Renal pelvis (tissue), 4 donors: ENCODE results near the gene PAF1. TPM values are rescaled to one million over a fixed set of nuclear protein-coding genes. Genes with fewer than 3 reads are reported as not detected.

Experiments used
- DNase-seq: peaks from one replicate; pipeline ENCODE4 v3.0.0-alpha.2; 2013
- polyA plus RNA-seq, 3 donors: library from polyadenylated mRNA; unstranded; fragments of 120-200 nt; gene quantifications; one replicate each; pipeline ENCODE4 v1.2.1, GENCODE V29; 2013; ENCODE audit not compliant: insufficient read length in 3 of 3

PAF1 gene
- polyA plus RNA-seq, 3 donors: 63.3 to 79.3 (median 77.1) TPM

DNA sequence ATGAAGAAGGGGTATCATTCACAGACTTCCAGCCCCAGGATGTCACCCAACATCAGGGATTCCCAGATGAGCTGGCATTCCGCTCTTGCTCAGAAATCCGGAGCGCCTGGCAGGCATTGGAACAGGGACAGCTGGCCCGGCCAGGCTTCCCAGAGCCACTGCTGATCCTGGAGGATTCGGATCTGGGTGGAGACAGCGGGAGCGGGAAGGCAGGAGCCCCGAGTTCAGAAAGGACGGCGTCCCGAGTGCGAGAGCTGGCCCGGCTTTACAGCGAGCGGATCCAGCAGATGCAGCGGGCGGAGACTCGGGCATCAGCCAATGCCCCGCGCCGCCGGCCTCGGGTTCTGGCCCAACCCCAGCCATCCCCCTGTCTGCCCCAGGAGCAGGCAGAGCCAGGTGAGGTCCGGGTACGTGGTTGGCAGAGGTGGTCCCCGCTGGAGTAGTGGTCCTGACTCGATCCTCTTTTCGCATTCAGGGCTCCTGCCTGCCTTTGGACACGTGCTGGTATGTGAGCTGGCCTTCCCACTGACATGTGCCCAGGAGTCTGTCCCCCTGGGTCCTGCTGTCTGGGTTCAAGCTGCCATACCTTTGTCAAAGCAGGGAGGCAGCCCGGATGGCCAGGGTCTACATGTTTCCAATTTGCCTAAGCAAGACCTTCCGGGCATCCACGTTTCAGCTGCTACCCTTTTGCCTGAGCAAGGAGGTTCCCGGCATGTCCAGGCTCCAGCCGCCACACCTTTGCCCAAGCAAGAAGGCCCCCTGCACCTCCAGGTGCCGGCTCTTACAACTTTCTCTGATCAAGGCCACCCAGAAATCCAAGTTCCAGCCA is 32.6 kb upstream of the PAF1 start:
- no peak for DNase-seq

DNA sequence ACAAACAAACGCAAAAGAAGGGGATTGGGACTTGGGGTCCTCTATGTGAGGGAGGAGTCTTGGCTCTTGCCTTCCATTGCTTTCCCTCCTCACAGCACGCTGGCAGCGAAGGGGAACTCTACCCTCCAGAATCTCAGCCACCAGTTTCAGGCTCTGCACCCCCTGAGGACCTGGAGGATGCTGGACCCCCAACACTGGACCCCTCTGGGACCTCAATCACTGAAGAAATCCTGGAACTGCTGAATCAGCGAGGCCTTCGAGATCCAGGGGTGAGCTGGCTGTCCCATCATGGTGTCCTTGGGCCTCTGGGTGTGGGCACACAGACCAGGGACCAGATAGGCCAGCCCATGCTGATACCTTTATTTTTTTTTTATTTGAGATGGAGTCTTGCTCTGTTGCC is 31.1 kb upstream of the PAF1 start:
- no peak for DNase-seq

DNA sequence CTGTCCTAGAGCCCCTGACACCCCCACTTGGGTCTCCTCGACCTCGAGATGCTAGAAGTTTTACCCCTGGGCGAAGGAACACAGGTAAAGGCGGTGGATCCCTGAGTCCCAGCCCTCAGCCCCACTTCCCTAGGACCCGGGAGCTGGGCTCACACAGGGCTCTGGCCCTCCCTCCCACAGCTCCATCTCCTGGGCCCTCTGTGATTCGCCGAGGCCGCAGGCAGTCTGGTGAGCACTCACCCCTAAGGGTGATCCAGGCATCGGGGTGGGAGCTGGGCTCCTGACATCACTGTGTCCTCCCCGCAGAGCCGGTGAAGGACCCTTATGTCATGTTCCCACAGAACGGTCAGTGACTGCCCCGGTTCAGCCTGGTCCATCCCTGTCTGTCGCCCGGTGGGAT is 29.9 kb upstream of the PAF1 start:
- DNase-seq: no peak

DNA sequence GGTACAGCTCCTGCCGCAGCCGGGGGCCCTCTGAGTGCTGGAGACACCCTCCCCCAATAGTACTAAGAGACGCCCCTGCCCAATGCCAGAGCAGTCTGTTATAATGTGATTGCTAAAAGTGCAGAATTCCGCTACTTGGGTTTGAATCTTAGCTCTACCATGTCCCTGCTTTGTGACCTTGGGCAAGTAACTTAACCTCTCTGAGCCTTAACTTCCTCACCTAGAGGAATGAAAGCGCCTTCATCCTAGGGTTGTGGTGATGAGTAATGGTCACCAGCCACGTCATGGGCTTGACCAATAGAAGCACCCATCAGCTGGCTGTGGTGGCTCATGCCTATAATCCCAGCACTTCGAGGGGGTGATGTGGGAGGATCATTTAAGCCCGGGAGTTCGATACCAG is 28.1 kb upstream of the PAF1 start:
- DNase-seq: no peak

- DNase-seq: no peak
Measured at GRCh38 chr19:39417463-39418181, 26.7 kb upstream of the PAF1 start.

- DNase-seq: no peak
Measured at GRCh38 chr19:39416152-39417120, 25.5 kb upstream of the PAF1 start.

GRCh38 chr19:39415111-39416046 is 24.5 kb upstream of the PAF1 start:
- no peak for DNase-seq

- DNase-seq: no peak
Measured at GRCh38 chr19:39413911-39414608, 23.2 kb upstream of the PAF1 start.

- peak; percentile 83 for DNase-seq
Measured at GRCh38 chr19:39413272-39413910, 22.5 kb upstream of the PAF1 start.

DNA sequence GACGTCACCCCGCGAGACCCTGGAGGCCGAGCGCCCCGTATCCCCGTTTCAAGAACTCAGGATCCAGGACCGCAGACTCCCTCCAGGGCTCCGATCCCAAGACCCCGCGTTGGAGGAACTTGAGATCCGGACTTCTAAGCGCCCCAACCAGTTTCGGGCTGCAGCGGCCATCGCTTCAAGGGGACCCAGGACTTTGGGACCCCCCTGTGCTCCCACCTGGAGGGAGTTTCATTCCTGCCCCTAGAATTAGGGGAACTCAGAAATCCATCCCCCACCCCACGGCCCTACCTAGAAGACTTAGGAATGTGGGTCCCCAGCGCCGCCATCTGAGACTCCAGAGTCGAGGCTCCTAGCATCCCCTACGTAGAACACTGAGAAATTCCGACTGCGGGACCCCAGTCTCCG is 22.0 kb upstream of the PAF1 start:
- DNase-seq: no peak

DNA sequence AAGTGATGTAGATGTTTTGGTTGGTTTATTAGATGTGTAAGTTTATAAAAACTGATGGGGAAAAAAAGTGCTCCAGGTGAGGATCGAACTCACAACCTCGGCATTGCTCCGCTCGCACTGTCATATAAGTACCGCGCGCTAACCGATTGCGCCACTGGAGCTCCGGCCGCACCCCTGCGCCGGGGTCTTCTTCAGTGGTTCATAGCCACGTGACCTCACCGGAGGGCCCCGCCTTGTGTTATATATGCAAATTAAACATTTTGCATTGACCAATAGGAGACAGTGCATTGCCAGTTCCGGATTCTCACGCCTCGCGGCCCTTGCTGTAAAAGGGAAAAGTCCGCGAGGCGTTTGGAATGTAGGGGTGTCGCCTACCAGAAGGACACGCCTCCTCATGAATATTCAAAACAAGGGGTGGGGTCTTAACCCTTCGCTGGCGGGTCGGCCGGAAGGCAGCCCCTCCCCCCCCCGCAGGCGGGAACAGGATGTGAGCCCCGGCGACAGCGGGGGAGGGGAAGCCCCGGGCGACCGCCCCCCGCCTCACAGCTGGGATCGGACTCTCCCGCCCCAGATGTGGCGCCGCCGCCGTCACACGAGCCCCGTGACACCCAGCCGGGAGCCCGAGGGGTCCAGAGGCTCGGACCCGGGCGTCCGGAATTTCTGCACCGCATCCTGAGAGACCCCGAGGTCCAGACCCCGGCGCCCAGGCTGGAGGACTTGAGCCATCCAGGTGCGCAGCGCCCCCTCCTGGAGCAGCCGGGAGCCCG is 21.4 kb upstream of the PAF1 start, which contains the start of gene PLEKHG2:
Gene PLEKHG2, plus strand, starts transcription at position 570 of the 767 bp plus-strand sequence. CDS start 1,418 bp downstream, outside the sequence.
- DNase-seq: peak; percentile 100

DNA sequence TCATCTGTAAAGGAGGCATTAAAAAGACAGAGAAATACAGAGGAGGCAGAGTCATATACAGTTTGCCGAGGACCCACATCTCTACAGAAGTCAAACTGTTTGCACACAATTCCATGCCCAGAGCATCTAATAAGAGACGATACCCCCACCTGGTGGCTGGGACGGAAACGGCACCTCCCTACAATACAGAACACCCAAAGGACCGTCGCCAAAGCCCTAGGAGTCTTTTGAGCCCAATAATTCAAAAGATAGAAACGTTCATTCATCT is 20.9 kb upstream of the PAF1 start:
- peak; percentile 90 for DNase-seq

DNA sequence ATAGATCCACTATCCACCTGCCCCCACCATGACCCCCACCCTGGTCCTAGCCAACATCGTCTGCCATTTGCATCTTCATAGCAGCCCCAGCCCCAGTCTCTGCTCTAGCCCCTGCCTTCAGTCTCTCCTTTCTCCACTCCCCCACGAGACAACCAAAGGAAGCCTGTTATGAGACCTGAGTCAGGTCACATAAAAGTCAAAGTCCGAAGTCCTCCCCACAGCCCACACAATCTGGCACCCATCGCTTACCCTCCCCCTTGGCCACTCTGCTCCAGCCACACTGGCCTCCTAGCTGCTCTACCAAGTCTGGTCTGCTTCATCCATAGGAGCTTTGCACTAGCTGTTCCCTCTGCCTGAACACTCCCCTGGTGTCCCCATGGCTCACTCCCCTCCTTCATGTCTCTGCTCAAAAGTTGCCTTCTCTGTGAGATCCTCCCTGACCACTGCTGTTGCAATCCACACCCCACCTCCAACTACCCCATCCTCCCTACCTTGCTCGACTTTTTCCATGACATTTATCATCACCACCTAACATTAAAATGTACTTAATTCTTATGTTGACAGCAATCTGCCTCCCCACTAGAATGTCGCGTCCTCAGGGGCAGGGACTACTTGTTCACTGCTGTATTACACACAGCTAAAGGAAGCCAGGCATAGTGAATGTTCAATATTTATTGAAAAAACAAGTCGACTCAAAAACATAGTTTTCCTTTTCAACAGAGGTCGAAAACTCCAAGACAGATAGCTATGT is 20.4 kb upstream of the PAF1 start:
- DNase-seq: no peak

GRCh38 chr19:39410831-39411080 is 19.9 kb upstream of the PAF1 start:
- no peak for DNase-seq

GRCh38 chr19:39410017-39410830 is 19.3 kb upstream of the PAF1 start:
- peak; percentile 53 for DNase-seq

DNA sequence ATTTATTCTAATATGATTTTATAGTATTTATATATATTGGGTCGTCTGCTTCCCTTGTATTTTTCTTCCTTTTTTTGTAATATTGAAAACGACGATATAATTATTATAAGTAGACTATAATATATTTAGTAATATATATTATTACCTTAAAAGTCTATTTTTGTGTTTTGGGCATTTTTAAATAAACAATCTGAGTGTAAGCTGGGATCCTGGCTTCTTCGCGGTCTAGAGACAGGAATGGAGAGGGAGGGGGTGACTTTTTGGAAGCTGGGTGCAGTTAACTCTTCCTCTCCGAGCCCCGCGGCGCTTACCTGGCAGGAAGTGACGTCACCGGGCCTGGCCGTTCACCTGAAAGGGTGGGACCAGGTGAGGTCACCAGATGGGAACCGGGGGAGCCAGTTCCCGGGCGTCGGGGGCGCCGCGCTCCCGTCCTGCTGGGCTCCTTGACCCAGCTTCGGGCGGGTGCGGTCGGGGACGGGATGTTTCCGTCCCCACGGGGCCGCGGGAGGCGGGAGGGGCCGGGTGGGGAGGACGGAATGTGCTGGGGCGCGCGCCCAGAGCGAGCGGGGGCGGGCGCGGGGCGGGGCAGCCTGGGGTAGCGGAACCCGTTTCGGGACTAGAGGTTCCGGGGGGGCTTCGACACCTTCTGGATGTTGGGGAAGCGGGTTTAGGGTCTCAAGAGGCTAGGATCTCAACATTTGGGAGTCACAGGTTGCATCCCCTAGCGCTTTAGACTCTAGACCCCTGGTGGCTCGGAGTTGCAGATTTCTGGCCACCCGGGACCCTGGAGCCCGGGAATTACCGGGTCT is 18.5 kb upstream of the PAF1 start:
- DNase-seq: peak; percentile 79
